GOT3 (cell line): ENCODE data around the gene RNF223.

Source experiments
- DNase-seq: peaks from one replicate; lab custom pipeline; 2025; ENCODE audit warnings: mixed read lengths; lab: John Stamatoyannopoulos, UW

The RNF223 gene

DNA sequence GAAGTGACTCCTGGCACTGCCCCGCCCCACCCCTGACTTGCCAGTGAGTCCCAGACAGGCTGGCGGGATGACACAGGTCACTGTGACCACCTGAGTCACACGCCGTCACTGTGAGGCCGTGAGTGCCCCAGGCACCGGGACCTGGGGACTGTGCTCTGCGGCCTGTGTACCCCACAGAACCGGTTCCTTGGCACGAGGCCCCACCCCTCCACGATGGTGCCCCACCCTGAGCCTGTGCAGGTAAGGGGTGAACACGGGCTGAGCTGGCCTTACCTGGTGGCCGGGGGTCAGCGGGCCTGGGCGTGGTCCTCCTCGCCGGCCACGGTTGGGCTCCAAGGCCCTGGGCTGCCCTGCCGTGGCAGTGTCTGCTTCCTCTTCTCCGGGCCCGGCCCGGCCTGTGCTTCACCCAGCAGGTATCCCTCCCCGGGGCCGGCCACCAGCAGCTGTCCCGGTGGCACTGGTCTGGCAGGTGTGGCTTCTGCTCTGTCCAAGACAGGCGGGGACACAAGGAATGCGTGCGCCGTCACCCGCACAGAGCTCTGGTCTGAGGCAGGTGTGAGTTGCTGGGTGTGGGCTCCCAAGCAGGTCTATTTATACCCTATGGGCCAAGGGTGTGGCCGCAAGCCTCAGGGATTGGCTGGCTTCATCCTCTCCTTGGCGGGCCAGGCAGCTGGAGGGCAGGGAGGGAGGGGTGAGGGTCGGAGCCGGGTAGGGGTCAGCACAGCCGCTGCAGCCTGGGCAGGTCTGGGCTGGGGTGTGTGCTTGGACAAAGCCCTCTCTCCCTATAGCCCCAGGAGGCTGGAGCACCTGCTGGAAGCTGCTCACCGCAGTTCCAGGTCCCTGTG lies at the start of gene RNF223:
Gene RNF223 (minus strand): TSS at position 564 of the 845 bp plus-strand sequence. CDS start 1,740 bp downstream, outside the sequence.
- no peak for DNase-seq

DNA sequence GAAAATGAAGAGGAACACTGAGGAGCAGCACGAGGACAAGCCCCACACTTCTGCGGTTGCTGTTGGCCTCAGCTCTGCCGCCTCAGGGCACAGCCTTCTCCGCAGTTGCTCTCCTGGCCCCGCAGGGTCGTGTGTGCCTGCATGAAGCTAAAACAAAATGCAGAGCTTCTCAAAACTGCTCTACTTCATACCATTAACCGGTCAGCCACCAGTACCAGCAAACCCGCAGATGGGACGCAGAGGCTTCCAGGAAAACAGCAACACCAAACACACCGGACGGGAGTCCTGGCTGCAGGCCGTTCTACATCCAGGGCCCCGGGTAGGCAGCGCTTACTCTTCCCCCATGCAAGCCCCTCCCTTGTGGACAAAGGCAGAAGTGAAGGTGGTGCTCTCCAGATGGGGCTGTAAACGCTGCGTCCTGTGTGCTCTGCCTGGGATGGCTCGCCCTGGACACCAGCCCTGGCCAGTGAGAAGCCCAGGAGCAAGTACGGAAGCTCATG lies 48.9 kb upstream of the RNF223 start:
- DNase-seq: no peak

DNA sequence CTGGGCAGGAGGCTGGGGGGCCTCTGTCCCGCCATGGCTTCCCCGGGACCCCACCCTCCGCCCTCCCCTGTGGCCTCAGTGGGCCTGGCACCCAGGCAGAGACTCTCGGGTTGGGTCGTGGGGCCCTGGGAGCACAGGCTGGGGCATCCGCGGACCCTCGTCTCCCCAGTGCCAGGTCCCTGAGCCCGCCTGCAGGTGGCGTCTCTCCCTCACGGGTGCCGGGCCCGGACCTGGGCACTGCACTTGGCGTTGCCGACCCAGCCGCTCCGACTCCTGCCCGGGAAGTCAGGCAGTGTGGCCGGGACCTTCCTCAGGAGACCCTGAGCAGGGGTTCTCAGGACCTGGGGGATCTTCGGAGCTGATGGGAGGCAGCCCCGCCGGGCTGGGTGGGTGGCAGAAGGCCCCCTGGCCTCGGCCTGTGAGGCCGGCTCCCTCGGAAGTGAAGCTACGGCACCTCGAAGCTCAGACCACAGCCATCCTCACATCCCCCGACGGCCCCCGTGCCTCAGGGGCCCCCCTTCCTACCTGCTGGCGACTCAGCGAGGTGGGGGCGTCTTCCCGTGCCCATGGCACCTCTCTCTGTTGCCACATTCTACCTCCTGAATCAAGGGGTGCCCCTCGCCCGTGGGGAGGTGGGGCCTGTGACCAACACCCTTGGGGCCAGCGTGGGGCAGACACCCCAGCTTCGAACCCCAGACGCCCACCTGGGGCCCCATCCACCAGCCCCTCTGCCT lies 48.1 kb upstream of the RNF223 start:
- DNase-seq: peak; percentile 13

DNA sequence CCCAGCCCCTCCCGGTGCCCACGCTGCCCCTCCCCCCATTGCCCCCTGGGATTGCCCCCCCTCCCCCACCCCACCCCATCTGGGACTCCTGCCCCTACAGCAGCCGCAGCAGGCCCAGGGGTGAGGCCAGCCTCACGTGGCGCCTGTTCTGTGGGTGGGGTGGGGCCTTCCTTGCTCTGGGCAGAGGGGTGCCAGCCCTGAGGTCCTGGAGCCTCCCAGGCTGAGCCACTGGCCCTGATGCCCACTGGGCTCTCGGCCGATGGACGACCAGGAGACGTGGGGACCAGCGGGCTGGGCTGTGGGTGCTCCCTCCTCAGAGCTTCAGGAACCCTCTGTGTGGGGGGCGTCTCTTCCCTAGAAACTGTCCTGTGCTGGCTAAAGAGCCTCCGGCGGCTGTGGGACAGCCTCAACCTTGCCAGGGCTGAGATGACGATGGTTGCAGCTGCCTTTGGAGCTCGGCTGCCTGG lies 47.5 kb upstream of the RNF223 start:
- no peak for DNase-seq

DNA sequence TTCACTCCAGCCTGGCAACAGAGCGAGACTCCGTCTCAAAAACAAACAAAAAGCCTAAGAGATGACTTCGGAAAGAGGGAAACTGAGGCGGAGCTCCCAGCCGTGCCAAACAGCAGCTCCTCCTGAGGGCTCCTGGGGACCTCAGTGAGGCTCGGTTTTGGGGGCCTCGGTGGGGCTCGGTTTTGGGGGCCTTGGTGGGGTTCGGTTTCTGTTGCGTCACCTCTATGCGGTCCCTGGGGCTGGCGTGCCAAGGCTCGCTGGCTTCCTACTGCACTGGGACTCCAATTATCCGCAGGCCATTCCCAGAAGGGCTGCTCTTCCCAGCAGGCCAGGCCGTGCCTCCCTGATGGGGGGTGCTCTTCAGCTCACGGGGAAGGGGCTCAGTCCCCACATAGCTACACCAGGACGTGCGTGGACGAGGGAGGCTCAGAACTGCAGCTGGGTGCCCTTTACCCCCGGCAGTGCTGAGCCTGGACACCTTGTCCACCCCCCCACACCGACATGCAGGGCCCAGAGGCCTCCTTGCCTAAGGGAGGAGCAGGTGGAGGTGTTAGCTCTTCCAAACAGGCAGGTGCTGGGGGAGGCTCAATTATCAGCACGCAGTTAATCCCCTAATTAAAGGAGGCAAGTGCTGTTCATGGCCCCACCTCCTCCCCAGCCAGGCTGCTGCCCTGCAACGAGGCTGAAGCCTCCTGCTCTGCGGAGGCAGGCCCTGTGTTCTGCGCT lies 46.9 kb upstream of the RNF223 start:
- DNase-seq: no peak

DNA sequence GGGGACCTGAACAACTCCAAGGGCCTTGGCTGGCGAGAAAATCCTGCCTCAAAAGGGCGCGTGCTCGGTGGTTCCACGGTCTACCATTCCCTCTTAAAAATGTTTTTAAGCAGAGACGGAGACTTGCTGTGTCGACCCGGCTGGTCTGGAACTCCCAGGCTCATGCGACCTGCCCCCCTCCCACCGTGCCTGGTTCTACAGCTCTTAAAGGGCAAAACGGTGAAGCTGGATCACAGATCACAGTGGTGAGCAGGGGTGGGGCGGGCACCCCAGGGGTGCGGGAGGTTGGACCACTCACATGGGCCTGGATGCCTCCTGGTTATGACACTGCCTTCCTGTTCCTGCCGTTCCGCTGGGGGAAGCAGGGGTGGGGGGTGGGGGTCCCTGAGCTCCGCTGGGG lies 46.0 kb upstream of the RNF223 start:
- no peak for DNase-seq

DNA sequence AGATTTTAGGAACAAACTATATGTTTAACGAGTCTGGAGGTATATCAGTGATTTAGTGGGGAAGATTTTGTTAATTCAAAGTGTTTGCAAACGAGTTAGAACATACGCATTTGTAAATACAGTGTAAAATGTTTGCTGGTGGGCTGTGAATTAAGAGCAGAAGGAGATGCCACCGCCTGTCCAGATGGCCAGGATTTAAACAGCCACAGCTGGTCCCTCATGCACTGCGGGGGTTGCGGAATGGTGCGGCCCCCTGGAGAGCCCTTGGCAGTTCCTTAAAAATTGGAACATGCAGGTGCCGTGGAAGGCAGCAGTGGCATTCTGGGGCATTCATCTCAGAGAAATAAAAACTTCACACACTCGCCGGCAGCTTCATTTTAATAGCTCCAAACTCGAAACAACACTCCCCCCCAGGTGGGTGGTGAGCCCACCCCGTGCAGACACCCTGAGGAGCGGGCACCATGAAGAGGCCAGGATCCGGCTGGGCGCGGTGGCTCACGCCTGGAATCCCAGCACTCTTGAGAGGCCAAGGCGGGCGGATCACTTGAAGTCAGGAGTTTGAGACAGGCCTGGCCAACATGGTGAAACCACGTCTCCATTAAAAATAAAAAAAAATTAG lies 45.3 kb upstream of the RNF223 start:
- no peak for DNase-seq

DNA sequence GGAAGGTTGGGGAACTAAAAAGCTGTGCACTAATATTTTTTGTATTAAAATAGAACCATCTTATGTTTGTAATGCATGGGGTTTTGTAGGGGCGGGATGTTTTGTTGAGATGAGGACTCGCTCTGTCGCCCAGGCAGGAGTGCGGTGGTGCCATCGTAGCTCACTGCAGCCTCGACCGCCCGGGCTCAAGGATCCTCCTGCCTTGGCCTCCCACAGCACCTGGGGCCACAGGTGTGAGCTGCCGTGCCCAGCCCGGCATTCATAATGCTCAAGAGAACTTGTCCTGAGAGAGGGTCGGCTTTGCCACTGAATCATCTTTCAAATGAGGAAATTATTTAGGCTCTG lies 44.7 kb upstream of the RNF223 start:
- no peak for DNase-seq

DNA sequence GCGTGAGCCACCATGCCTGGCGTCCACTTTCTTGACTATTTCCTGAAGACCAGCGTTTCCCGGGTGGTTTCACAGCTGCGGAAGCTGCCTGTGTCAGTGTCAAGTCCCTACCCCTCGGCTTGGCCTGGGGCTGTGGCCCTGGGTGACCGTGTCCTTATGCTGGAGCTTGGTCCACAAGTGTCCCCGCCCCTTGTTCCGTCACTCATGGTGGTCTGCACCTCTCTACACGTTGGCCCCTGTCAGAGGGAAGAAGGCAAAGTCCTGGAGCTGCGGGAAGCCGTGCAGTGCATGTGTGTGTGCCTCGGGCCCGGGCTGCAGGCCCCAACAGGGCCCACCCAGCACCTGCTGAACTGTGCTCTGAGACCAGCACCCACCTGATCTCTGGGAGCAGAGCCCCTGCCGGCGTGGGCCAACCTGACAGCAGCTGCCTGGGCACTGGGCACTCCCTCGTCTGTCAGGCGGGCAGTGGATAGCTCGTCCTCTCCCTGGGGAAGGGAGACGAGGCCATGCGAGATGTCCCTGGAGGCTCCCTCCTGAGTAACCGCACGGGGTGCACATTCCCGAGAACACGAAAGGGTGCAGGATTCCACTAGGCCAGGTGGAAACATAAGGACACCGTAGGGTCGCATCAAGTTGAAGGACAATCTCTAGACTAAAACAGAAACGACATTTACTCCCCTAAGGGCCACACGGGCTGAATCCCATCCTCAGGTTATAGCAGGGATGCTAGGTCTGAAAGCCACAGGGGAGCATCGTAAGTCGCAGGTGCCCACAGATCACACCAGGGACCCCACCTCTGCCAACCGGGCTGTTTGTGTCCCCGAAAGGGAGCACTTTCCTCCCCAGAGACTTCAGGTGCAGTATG lies 44.1 kb upstream of the RNF223 start:
- peak; percentile 20 for DNase-seq

DNA sequence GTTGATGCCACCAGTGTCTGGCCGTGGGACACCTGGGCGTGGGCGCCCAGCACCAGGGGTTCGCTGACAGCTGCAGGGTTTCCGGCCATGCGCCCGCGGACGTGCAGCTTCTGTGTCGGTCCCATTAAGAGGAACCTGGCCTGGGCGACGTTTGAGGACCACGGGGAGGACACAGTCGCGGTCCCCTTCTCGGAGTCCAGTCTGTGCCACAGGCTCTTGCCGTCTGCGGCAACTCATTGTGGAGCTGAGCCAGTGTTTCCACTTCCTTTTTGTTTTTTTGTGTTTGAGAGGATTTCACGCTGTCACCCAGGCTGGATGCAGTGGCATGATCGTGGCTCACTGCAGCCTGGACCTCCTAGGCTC lies 43.3 kb upstream of the RNF223 start:
- DNase-seq: no peak

DNA sequence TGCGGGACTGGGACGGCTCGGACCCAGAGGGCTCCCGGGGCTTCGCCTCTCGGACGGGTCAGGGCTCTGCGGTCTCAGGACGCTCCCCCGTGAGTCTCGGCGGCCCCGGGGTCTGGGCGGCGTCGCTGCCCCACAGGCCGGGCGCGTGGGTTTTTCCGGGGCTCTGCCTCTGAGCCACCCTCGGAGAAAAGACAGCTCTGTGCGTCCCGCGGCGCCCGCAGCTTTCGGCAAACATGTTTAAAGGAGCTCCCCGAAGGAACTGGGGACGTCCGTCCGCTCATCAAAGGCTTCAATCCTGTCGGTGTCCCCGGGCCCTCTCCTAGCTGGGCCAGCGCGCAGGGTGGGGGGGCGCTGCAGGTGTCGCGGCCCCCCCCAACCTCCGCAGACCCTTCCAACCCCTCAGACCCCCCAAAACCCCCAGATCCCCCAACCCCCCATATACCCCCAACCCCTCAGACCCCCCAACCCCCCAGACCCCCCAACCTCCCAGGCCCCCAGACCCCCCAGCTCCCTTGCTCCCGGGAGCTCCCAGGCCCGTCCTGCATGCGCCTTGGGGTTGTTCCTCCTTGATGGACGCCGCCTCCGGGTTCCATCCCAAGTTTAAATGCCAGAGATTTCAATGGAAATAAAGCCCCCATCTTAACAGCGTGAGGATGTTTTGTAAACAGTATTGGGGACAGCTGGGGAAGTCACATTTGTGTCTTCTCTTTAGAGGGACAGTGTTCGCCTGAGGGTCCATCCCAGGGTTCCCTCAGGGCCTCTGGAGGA lies 42.8 kb upstream of the RNF223 start:
- DNase-seq: no peak

DNA sequence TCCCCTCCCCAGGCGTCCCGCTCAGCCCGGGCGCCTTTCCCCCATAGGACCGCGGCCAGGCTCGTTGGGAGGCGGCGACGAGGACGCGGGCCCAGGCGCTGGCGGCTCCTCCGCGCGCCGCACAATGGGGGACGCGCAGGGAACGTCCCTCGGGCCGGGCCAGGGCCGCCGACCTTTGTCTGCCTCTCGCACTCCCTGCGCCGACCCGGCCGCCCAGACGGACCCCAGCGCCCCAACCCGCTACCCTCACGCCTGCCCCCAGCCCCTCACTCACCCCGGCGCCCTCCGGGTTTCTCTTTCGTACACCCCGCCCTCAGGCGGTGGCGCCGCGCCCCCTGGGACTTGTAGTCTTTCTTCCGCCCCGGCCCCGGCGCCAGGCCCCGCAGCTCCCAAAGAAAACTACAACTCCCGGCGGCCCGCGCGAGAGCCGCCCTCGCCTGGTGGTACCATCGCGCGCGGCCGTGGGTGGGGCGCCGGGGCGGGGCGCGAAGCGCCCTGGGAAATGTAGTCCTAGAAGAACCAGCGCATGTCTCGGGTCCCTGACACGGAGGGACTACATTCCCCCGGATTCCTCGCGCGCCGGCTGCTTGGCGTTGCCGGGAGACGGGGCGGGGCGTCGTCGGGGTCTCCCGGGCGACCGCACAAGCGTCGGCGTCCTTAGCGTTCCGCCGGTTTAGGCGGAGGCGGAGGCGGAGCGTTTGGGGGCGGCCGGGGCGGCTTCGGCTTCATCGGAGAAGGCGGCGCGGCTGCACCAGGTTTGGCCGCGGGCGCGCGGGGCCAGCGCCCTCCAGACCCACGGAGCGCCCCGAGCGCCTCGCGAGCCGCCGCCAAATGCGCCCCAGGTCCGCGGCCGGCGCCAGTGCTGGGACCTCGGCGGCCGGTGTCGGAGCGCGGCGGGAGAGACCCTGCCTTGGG lies 41.9 kb upstream of the RNF223 start, which contains the start of gene C1orf159:
Gene C1orf159 (minus strand): TSS at position 304 of the 915 bp plus-strand sequence. CDS start 24,546 bp downstream, outside the sequence.
- DNase-seq: peak; percentile 83

DNA sequence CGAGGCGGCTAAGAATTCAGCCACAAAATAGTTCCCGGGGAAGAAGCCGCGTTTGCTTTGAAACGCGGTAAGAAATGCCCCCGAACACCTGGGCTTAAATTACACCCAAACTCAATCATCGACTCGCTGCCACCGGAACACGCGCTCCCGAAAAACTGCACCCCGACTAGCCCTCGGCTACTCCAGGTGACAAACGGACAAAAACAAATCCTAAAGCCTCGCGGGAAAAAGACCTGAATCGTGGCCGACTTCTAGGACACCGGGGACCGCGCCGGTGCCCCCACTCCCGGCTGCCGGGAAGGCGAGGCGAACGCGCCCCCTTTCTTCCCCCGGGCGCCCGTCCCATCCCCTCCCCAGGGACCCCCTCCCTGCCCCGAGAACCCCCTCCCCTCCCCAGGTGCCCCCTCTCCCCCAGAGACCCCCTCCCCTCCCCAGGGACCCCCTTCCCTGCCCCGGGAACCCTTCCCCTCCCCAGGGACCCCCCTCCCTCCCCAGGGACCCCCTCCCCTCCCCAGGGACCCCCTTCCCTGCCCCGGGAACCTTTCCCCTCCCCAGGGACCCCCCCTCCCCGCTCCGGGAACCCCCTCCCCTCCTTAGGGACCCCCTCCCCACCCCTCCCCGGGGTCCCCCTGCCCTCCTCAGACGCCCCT lies 41.2 kb upstream of the RNF223 start:
- no peak for DNase-seq

DNA sequence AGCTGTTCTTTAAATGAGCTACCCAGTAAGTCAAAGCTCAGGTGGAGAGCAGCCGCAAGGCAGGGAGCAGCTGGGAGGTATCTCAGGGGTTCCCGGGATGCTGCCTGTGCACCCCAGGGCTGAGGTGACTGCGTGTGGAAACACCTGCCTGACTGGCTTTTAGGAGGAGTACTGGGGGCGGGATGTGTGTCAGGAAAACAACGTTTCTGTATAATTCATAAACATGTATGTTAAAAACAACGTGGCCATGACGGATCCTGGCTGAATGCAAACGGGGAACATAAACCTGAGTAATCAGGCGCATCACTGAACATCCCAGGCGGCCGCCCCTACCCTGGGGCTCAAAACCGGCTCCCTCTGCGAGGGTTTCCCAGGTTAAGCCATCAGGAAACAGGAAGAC lies 40.3 kb upstream of the RNF223 start:
- no peak for DNase-seq

DNA sequence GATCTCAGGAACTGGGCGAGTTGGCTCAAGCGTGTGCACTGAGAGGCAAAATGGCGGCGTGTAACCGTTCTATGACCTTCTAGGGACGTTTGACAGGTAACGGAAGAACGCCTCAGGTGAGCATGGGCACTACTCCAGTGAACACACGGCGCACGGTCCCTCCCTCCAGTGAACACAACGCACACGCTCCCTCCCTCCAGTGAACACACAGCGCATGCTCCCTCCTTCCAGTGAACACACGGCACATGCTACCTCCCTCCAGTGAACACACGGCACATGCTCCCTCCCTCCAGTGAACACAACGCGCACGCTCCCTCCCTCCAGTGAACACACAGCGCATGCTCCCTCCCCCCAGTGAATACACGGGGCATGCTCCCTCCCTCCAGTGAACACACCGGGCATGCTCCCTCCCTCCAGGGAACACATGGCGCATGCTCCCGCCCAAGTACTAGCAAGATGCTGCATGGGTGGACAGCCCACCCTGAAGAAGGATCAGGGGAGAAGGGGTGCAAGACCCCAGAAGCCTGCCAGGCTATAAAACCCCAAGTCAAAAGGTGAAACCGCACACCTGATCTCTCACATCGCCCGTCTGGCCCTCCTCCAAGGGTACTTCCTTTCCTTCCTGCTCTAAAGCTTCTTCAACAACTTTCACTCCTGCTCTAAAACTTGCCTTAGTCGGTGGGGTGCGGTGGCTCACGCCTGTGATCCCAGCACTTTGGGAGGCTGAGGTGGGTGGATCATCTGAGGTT lies 38.3 kb upstream of the RNF223 start:
- DNase-seq: no peak

DNA sequence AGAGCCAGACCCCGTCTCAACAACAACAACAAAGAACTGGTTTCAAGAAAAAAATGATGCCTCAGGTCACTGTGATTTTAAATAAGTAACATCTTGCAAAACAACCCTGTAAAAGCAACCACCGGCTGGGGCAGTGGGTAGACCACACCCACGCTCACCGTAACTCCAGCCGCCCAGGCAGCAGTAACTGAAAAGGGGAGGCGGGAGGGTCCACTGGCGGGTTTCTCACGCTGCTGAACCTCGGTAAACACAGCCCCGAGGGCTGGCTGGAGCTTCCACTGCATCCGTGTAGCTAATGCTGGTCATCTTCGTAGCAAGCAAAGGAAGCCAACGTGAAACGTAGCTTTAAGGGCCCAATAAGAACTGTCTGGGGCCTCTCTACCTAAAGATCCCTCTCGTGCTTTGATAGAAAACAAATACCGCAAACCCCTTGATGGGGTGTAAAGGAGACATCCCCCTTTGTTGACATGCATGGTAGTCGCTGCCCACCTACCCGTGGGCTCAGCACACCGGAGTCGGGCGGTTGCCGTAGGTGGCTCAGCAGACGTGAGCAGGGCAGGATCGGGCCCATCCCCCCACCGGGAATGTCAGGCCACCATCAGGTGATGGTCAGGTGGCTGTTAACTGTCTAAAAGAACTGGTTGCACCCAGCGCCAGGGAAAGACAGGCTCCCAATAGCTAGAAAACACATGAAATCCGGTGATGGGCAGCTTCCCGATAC lies 37.6 kb upstream of the RNF223 start:
- DNase-seq: no peak

DNA sequence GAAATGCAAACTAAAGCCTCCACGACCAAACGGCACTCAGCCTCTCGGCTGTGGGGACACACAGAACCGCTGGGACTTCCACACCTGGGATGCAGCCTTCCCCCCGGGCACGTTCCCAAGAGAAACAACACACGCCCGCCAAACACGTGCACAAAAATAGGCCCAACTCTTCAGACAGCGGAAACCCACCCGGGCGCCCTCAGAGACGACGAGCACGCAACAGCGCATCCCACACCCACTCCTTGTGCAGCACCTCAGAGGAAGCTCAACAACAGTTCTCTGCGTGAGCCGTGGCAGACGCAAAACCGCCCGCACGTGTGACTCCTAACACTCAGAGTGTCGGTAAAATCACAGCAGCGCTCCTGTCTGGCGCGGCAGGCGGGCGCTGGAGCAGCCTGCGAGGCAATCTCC lies 36.5 kb upstream of the RNF223 start:
- no peak for DNase-seq
